NCI-H2107 treated with DMSO at 0.1 percent for 48 hours (cell line): ENCODE results near the gene SERINC5.
"Not testable (repeated sequence)": the region's sequence is repeated elsewhere in the genome, so short reads cannot be mapped to it uniquely, and the experiment has no call there.

ENCODE experiments used
- DNase-seq: peaks from one replicate; lab custom pipeline; 2025; ENCODE audit not compliant: unreplicated experiment; lab: John Stamatoyannopoulos, UW

SERINC5 gene

DNA sequence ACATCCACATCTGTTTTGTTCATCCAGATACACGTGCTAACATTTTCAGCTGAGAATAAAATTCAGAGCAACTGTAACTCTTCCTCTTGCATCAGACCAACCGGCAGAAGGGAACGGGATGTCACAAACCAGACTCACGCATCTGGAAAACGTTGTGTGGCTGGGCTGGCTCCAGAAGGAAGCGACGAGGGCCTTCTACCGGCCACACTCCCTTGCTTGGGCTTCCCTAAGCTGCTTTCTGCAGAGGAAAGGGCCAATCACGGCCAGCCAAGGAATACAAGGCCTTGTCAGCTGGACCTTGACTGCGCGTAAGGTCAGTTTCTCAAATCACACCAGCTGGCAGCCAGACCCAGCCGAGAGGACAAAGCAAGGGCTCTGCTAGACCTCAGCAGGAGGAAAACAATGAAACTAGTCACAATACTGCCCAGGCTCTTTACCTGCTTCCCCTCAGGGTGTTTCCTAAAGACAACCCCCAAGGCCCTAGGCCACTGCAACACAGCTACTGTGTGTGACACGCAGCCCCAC lies 114.6 kb downstream of the SERINC5 start:
- no peak for DNase-seq

DNA sequence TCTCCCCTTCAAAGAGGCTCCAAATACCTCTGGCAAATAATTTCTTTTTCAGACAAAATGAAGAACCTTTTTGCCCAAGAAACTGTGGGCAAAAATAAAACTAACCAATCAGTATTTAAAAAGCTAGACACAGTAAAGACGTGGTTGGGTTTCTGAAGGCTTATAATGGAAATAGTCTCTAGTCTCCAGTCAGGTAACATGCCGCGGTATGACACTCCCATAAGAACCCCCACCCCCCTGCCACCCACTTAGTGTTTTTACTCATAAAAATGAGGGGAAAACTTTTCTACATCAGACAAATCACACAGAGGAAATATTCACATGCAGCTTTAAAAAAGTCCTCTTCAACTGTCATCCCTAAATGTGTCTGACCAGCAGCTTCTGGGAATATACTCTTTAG lies 115.4 kb downstream of the SERINC5 start:
- DNase-seq, result no peak

DNA sequence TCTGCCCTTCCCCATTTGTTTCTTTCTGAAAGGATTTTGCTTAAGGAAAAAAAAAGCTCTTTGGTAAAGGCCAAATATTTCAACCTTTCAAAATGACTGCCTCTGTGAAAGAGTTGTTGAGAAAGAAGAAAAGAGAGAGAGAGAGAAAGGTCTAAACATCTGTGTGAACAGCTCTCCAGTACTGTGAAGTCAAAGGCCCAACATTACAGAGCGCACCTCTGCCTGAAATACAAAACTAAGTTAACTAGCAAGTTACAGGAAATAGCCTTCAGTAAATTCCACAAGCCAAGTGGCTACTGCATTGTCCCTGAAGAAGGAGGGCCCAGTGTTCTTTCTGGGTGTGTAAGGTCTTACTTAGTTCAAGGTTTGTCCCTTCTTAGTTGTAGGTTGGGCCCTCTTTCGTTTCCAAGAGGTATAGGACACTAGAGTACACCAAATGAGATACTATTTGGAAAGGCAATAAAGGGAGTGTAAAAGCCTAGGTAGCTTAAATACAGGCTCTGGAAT lies 116.3 kb downstream of the SERINC5 start:
- DNase-seq, result no peak

DNA sequence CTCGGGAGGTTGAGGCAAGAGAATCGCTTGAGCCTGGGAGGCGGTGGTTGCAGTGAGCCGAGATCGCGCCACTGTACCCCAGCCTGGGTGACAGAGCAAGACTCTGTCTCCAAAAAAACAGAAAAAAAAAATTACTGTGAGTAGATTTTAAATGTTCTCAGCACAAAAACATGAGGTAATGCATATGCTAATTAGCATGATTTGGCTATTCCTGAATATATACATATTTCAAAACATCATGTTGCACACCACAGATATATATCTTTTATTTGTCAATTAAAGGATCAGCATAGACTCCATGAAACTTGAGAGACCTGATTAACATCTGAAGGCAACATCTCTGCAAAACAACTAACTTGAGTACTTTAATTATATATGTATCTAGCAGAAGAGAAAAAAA lies 117.4 kb downstream of the SERINC5 start:
- no peak for DNase-seq

DNA sequence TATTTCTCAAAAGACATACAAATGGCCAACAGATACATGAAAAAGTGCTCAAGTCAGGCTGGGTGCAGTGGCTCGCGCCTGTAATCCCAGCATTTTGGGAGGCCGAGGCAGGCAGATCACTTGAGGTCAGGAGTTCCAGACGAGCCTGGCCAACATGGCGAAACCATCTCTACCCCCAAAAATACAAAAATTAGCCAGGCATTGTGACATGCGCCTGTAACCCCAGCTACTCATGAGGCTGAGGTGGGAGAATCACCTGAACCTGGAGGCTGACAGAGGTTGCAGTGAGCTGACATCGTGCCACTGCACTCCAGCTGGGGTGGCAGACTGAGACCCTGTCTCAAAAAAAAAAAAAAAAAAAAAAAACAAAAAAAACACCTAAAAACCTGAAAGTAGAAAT lies 119.0 kb downstream of the SERINC5 start:
- not testable (repeated sequence) for DNase-seq

DNA sequence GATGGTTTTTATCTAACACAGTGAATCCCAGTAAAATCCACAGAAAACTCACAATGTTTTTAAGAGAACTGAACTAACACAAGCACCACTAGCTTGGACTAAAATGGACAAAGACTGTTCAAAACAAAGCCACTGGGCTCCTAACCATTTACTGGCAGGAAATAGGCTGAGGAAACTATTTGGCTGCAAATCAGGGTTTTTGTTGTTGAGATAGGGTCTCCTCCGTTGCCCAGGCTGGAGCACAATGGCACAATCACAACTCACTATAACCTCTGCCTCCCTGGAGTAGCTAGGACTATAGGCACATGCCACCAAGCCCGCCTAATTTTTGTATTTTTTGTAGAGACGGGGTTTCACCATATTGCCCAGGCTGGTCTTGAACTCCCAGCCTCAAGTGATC lies 121.0 kb downstream of the SERINC5 start:
- no peak for DNase-seq

DNA sequence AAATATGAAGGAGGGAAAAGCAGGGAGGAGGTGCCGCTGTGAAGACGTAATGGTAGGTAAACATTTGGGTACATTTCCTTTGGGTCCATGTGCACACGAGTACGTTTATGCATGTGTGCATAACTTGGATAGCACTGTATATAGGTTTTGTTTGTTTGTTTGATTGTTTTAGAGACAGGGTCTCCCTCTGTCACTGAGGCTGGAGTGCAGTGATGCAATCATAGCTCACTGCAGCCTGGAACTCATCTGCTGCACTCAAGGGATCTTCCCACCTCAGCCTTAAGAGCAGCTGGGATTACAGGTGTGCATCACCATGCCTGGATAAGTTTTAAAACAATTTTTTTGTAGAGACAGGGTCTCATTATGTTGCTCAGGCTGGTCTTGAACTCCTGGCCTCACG lies 126.7 kb downstream of the SERINC5 start:
- no peak for DNase-seq

DNA sequence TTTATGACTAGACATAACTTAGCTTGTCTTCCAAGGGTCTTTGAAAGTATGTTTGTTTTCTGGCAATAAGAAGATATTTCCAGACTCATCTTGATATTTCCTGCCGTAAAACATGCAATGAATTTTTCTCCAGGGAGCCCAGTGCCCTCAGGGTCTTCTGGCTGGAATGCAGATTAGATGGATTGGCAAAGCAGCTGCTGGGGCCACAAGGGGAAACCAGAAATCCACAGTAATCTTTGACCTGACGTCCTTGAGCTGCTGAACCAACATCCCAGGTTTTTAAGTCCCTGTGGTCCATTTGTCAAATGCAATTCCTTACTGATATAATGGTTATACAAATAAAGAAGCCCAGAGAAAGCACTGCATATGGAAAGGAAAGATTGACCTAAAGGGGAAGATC lies 127.7 kb downstream of the SERINC5 start:
- no peak for DNase-seq

DNA sequence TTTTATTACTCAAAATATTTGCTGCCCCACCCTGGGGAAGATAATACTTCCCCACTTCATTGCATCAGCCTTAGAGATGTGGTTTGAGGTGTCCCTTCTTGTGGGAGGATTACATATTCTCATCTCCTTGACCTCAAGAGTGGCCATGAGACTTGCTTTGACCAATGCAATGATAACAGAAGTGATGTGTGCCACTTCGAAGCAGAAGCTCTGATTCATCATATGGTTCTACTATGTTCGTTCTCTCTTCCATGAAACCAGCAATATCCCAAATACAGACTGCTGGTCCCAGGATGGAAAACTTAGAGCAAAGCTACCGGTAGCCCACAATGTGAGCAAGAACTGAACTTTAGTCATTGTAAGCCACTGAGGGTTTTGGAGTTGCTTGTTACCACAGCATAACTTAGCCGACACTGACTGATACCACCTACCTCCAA lies 128.7 kb downstream of the SERINC5 start:
- DNase-seq, result no peak

DNA sequence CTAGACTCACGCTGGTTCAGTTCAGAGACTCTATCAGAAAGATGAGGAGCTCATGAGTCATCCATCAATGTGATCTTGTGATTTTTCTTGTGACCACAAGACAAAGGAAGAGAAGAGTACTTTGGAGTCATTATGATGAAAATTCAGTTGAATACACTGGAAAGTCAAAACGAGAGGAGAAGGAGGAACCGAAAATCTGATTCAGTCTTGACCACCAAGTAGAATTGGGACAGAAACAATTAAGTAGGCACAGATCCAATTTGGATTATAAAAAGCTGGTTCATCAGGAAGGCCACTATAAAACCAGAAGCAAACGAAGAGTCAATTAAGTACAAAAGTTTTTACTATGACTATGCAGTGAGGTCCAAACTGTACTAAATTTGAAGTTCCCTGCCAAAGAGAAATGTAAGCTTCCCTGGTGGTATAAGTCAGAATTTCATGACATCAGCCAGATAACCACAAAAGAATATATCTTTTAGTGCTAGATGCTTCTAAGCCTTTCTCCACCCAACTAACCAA lies 129.8 kb downstream of the SERINC5 start:
- no peak for DNase-seq

DNA sequence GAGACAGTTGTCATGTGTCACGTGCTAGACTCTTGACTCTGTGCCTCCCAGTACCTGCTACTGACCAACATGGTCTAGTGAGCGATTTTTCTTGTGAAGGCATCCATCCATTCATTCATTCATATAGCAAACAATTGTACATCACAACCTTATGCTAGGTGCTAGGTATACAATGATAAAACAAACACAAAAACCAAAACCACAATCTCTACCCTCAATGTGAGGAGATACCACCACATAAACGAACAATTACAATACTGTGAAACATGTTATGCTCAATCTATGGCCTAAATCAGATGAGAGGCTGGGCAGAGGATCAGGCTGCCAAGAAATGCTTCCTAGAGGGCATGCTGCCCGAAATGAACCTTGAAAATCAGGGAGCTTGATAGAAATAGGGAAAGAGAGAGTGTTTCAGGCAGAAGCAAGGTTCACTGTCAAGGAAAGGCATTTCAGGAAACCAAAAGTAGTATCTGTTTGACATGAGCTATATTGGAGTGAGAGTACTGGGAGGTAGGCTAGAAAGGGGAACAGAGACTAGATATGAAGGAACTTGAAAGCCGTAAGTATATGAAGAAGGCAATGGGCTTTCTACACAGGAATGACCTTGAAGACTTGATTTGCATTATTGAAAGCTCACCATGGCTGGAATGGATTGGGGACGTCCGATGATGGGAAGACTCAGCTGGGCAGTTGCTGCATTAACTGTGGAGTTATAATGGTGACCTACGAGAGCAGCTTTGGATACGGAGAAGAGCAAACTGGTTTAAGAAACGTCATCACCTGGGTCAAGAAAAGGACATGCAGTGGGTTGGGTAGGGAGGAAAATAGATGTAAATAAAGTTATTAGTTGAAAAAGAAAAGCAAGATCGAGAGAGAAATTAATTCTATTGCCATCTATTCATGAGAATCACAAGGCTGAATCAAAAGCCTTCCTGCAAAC lies 130.6 kb downstream of the SERINC5 start:
- DNase-seq, result no peak

DNA sequence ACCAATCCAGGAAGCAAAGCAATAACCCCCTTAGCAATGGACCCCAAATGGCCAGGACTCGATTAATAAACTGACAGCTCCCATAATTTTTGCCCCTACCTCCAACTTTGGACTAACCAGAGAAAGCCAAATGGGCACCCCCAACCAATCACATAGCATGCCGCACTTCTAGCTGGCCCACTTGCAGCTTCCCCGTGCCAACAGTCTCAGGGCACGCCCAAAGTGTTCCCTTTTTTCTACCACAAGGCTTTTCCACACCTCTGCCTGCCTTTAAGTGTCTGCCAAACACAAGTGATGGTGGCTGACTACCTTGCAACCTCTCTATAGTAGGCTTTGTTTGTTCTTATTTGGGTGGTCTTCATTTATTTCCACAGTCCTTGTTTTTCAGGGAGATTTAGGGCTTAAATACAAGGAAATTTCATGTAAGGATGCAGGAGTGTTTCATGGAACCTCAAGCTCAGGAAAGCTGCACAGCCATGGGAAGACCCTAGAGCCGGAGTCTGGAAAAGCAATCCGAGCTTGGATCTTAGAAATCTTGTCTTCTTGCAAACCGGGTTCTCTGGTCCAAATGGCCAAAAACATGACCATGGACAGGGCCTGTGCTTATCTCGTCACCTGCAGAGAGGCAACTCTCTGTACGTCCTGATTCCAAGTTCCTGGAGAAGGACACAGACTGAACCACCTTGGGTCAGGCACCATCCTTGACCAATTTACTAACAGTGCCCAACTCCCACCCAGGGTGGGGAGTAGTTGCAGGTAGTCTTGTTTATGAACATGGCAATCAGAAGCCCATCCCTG lies 131.5 kb downstream of the SERINC5 start:
- no peak for DNase-seq

DNA sequence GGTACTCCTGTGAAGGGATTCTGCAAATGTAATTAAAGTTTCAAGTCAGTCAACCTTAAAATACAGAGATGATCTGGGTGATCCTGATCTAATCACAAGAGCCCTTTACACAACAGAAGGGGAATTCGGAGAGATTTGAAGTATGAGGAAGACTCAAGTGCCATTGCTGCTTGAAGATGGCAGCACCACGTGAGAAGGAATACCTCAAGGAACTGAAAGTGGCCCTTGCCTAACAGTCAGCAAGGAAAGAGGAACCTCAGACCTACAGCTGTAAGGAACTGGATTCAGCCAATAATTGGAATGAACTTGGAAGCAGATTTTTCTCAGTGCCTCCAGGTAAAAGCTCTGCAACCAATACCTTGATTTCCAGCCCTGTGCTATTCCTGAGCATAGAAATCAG lies 133.3 kb downstream of the SERINC5 start:
- DNase-seq, result no peak

DNA sequence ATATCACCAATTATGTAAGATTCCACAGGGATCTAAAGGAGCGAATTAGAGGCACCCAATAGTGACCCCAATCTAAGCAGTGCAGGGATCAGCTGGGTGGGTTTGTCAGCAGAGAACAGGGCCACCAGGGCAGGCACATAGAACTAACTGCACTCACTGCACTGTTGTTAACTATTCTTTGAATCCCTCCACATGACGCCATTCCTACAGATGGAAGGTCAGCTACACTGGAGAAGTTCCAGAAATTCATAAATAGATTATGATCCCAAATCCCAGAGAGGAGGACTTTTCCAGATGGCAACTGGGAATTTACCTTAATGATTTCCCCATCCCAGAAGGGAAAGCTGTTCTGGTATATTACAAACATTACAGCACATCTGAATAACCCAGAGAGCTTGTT lies 136.5 kb downstream of the SERINC5 start:
- DNase-seq, result no peak

DNA sequence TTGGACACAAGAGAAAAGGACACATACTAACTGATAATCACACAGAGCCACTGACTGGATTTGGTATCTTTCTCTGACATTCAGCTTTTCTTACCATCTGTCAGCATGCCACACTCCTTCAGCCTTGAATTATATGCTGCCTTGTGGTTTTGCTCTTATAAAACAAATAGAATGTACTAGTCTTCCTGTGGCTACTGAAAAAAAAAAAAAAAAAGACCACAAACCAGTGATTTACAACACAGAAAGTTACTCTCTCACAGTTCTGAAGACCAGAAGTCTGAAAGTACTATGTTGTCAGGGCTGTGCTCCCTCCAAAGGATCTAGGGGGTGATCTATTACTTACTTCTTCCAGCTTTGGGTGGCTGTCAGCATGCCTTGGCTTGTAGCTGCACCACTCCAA lies 138.4 kb downstream of the SERINC5 start:
- no peak for DNase-seq

DNA sequence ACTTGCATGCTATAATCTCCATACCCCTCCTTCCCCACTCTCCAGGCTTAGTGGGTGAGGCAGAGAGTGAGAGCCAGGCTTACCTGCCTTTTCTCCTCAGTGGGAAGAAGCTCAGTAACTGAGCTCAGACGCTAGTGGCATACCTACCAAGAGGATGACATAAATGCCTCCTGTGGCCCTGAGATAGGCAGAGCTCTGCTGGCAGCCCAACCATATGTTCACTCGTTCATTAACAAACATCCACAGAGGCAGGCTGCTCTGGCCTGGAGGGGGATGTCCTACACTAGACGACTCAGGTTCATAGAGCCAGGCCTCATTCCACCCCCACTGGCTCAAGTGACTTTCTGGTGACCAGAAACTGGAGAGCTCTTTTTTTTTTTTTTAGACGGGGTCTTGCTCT lies 139.4 kb downstream of the SERINC5 start:
- no peak for DNase-seq

DNA sequence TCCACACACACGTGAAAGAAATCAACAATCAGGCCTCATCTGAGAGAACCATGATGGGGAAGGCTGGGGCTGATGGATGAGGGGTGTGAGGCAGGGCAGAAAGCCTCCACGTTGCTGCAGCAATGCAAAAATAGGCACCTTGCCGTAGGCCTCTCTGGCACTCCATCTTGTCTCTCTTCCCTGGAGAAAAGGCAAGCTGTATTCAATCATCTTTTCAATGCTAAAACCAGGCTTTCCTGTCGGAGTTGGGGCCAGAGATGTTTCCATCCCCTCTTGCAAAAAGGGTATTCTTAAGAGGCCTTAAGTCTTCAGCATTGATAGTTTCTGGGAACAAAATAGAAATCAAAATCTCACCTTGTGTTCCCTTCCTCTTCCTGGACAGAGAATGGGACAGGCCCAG lies 139.8 kb downstream of the SERINC5 start:
- no peak for DNase-seq

DNA sequence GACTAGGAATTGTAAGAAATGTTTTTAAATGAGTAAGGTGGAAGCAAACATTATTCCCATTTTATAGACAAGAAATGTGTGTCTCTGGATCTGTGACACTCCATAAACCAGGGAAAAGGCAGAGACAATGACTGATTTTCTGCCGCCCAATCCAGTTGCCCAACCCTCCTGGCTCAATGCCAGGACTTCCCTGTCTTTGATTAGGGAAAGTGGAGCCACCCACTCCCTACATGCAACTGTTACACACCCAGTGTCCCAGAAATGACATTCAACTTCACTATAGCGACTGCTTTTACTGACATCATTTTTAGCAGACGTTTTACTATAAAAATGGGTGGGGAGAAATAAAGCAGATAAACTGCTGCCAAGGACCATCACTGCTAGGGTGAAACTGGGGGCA lies 141.0 kb downstream of the SERINC5 start:
- DNase-seq, result no peak

DNA sequence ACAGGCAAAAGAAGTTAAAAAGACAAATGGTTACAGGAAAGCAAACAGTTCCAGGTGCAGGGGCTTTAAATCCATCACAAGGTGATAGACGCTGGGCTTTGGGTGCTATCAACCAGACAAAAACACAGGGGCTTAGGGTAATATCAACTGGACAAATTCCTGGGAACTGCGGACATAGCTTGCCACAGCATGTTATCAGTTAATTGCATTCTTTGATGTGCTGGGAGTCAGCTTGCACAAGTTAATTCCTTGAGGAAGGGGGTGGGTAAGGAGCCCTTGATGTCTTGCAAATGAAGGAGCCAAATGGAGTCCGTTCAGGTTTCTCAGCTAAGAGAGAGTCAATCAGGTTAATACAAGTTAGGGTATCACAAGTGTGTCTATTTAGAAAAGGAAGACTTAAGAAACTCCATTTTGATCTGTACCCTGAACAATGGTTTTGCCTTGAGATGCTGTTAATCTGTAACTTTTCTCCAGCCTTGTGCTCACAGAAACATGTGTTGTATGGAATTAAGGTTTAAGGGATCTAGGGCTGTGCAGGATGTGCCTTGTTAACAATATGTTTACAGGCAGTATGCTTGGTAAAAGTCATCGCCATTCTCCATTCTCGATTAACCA lies 144.4 kb downstream of the SERINC5 start:
- DNase-seq, result not testable (repeated sequence)

DNA sequence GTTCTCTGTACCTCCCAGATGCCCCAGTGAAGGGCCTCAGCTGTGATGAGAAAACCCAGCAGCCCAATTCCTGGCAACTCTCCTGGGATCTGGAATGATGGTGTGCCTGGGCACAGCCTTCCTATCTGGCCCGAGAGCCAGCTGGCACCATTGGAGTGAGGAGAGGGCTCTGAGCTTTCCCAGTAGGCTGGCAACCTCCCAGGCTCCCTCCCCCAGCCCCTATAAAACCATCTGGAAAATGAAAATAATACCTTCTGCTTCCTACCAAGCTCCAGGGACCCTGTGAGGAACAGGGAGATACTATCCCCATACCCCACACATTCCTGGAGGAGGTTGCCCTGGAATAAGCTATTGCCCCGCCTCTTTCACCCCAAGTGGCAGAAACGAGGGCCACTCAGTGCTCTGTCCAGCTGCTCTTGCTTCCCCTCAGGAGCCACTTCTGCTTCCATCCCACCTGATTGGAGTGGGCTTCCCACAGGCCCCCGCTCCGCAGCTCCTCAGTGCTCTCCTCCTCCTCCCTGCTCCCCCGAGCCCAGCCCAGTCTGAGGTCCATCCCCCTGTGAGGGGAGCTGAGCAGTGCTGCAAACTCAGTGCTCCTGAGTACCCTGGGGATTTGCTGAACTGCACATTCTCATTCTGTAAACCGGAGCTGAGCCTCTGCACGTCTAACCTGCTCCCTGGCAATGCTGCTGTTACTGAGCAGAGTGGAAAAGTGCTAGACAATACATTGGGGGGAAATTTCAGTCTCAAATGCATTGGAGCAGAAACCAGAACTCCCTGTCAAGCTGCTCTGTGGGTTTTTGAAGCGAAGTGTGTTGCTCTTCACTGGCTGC lies 146.0 kb downstream of the SERINC5 start:
- peak; percentile 26 for DNase-seq
